GM18502 (cell line): ENCODE data around the gene MAGI1.

Experiments used
- ATAC-seq: cut with Tn5 transposase; IDR thresholded peaks from one replicate; pipeline ENCODE4 v1.9.1; 2021; ENCODE audit warnings: mild to moderate bottlenecking; ENCODE audit not compliant: unreplicated experiment, poor library complexity

The MAGI1 gene

DNA sequence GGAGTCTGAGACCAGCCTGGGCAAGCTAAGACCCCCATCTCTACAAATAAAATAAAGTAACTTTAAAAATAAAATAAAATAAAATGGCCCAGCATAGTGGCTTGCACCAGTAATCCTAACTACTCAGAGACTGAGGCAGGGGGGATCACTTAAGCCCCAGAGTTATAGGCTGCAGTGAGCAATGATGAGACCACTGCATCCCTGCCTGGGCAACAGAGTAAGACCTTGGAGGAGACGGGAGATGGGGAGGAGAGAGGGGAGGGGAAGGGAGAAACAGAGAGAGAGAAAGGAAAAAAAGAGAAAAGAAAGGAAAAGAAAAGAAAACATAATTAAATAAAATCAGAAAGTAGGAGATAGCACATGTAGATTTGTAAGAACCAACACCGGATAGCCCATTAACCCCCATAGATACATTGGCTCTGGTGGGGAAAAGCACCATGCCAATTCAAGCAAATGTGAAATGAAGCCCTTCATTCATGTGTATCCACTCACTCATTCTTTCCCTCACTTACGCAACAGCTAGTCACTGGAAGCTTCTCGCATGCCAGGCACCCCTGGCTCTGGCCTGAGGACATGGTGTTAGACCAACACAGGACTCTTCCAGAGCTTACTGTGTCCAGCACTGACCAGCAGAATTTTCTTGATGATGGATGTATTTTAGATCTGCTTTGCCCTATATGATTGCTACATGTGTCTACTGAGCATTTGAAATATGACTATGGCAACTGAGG lies 183.2 kb downstream of the MAGI1 start:
- no peak for ATAC-seq

DNA sequence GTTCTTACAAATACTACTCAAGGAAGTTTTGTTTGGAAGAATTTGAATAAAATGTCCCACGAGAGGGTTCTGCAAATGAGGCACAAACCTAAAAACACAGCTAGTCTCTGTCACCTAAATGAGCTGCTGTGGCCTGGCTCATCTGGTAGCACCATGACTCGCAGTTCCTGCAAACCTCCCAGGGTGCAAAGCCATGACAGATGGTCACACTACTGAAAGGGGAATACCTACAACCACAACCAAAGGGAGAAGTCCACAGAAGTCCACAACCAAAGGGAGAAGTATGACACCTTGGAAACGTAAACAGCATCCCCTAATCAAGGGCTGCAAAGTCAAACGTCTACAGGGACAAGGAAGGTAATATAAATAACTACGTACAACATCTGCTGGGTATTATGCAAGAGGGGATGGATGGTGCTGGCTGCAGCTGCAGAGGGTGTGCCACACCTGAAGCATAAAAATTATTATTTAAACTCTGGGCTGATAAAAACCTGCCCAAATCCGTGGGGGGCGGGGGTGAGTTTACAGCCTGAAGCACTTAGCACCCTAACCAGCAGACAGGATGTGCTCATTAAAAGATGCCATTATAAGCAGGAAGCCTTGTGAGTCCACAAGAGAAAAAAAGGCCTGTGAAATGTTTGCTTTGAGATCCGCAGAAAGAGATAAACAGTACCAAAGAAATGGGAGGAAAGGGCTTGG lies 184.0 kb downstream of the MAGI1 start:
- no peak for ATAC-seq

DNA sequence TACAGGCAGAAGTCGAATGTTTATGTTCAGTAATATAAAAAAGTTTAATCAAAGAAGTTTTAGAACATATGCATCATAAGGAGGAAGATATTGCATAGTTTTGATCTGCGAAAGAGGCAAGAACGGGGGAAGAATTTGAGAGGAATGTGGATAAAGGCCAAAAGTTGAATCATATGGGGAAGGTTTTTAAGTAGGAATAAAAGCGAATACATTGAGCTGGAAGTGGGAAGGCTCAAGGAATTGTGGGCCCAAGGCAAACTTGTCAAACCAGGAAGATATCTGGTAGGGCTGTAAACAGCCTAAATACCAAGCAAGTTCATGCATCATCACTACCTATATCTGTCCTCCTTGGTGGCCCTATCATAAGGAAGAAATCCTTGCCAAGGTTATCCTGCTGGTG lies 186.9 kb downstream of the MAGI1 start:
- ATAC-seq: no peak

DNA sequence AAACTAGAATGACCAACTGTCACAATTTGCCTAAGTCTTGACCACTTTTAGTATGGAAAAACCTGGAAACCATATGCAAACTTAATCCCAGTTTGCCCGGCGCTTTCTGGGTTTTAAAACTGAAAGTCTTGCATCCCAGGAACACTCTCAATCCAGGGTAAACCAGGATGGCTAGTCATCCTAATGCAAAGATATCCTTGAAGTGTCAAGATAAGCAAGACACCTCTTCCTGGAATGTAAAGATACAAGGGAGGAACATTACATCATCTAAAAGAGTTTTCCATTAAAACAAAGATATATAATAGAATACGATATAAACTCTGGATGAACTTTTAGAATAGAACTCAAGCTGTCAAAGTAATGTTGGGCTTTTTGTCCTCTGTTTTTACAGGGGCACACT lies 188.5 kb downstream of the MAGI1 start:
- no peak for ATAC-seq

DNA sequence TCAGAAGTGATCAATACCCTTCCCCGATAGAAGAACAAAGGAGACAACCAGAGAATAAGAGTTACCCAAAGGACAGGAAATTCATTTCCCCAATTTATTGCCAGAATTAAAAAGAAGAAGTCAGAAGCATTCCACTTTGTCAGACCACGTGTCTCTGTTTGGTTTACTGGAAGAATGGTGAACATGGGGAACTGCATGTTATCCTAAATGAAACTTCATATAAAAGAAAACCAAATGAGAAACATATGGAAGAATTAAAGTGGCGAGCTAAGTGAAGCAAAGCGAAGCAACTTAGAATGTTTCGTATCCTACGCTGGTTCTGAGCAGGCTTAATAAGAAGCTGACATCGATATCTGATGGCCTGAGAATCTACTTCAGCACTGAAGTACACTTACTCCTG lies 190.7 kb downstream of the MAGI1 start:
- no peak for ATAC-seq

DNA sequence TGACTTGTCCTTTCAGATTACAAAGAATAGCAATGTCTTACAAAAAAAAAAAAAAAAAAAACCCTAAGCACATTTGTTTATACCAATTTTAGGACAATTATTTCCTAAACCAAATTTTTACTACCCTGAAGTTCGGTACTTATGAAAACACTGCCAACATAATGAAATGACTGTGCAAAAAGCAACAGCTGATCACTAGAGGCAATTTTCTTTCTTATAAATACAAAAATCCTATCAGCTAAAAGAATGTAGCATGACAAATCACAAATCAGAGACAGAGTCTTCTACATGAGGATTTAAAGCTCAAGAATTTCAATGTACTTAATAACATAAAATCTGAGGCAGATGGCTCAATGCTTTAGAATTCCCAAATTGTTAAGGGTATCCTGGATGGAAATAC lies 191.8 kb downstream of the MAGI1 start:
- ATAC-seq: no peak

DNA sequence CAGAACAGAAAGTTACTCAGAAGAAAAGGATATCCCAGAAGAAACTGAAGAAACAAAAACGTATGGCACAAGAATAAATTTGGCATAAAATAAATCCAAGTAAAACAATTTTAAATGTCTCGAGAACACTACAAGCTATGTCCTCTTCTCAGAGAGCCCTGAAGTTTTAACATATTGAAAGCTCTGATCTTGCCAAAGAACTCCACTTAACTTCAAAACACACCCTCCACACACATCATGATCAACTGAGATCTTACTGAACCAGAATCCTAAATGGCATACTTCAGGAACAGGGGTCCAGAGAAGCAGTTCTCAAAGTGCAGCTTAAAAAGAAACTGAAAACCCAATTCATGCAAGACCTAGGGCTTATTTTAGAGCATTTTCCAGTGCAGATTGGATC lies 194.3 kb downstream of the MAGI1 start:
- ATAC-seq: no peak

DNA sequence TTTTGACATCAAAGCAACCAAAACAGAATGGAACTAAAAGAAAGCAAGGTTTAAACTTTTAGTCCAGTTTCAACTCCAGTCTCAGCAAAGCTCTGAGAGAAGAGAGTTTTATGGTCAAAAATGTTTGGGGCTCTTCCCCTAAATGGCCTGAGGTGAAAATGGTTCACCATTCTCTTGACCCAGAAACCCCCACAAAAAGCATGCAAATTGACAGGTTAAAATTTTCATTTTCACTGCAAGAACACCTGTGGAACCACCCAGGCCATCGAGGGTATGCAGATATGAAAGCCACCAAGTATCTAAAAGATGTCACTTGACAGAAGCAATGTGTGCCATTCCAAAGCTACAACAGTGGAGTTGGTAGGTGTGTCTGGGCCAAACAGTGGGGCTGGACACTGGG lies 195.0 kb downstream of the MAGI1 start:
- no peak for ATAC-seq

DNA sequence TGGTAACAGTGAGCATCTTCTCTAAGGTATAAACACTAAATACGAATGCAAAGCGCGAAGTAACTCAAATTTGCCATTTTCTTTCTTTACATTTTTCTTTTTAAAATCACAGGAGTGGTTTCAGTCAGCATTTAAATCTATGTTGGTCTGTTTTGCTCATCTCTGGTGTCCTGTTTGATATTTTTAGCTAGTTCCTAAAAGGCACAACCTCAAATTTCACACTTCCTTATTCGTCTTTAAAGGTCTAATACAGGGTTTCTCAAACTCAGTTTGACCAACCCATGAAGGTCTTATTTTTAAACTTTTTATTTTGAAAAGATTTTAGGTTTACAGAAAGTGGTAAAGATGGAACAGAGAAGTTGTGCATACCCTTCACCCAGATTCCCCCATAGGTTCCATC lies 201.1 kb downstream of the MAGI1 start:
- peak; percentile 77 for ATAC-seq

DNA sequence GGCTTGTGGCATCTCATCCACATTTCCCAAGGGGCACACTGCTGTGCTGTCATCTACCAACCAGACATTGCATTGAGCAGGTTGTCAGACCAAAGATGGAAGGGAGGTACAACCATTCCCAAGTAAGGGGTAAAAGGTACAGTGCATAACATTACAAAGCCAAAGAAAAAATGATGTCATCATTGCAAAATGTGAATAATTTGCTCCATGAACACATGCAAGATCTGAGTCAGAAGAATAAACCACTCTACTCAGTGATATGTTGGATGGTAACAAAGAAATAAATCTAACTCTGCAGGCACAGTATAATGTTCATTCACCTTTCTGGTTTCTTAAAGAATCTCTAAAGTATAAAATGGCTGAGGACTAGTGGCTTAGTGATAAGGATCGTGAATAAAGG lies 202.7 kb downstream of the MAGI1 start:
- ATAC-seq: no peak

DNA sequence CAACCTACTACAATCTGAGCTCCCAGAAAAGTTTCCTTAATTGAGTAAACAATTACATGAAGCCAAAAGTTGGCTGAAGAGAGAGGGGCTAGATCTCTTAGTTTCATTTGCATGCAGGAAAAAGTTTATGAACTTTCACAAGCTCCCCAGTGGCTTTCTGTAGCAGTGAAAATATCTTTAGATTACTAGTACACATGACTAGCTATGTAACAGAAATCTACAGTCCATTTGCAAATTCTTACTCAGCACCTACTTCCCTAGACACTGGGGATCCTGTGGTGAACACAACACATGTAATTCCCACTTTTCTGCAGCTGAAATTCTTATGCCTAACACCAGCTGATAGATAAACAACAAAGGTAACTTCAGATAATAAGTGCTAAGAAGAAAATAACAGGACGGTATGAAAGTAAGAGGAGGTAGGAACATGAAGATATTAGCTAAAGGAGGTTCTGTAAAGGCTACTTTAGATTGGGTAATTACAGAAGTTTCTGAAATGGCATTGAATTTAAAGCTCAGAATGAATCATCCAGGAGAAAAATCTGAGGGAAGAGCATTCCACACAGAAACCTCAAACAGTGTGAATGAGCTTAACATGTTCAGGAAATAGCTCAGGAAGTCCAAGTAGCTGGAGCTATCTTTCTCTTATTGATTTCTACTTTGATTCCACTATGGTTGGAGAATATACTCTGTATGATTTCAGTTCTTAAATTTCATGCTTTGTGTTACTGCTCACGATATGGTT lies 204.8 kb downstream of the MAGI1 start:
- ATAC-seq: no peak

DNA sequence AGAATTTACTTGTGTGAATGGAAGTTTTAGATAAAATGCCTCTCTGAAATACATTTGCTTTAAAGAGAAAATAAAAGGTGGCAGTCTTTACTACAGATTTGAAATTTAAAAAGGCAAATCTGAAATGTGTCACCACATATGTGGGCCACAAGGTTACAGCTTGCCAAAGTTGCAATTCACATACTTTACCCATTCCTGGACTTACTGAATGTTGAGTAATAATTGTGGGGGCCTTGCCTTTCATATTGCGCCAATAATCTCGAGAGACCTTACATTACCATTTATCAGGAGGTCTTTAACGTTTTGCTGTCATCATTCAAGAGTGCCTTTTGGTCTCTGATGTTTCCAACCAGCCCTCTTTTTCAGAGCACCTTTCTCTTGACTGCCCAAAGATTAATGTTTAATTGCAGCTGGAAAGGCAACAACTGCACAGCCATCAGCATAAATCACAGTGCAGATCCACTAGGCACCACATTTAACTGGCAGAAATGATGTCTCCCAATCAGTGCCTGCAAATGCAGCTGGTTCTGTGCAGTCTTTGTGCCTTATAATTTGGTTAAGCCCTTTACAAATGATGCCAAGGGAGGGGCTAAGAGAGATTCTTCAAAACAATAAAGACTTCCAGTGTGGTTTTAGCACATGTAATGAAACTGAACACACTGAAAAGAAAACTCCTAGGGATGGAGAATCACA lies 206.8 kb downstream of the MAGI1 start:
- ATAC-seq: no peak

DNA sequence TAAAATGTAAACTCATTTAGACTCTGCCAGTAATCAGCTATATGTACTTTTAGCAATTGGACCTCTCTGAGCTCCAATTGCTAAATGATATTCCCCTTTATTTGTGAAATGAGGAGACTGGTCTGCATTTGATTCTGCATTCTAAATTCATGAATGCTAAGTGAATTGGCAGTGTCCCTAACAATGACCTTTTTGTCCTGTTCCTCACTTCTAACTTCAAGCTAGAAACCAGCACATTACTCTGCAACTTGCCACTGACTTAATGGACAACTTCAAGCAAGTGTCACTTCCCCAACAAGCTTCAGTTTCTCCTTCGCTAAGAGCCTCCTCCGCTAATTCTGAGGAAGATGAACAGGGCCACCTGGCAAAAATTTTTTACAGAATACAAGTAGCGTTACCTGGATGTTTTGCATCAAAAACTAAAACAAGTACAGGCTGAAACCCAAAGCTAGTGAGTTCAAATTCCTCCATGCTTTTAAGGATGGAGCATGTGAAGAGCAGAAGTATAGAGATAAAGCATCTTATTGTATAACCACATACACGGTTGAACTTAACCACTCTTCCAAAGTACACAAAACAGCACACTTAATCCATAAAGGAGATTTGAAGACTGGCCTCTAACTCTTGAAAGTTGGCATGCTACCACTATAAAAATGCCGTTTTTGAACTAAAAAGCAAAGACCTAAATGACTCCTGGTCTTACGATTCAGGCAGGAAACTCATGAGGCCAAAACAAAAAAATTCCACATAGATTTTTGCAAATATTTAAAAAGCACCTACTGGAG lies 207.6 kb downstream of the MAGI1 start:
- ATAC-seq: no peak

DNA sequence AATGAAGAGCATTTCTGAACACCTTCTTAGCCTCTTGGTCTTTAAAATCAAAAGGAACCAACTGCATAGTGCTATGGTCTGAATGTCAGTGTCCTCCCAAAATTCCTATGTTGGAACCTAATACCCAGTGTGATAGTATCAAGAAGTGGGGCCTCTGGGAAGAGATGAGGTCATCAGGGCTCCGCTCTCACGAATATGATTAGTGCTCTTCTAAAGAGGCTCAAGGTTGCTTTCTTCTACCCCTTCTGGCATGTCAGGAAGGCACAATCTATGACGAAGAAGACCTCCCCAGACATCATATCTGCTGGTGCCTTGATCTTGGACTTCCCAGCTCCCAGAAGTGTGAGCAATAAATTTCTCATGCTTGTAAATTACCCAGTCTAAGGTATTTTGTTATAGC lies 209.5 kb downstream of the MAGI1 start:
- ATAC-seq: no peak

DNA sequence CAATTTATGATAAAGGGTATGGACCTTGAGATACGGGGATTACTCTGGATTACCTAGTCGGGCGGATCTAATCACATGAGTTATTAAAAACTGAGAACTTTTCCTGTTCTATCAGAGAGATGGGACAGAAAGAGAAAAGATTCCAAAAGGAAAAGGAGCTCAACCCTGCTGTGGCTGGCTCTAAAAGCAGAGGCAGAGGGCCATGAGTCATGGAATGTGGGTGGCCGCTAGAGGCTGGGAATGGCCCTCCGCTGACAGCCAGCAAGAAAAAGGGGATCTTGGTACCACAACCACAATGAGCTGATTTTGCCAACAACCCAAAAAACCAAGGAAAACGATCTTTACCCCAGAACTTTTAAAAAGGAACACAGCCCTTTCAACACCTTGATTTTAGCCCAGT lies 210.0 kb downstream of the MAGI1 start:
- no peak for ATAC-seq

DNA sequence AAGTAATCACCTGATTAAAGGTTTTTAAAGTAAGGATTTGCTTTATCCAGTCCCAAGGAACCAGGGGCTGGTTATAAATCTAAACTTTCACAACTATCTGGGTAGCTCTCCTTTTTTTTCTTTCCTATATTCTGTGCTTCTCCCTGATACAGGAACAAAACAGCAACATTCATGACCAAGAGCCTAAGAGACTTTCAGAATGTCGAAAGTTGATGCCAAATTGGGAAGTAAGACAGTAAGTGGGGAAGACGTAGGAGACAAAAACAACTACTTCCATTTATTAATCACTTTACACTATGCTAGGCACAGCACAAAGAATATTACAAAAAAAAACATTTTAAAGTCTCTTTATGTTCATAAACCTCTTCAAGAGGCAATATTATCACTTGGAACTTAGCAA lies 211.6 kb downstream of the MAGI1 start:
- ATAC-seq: no peak

DNA sequence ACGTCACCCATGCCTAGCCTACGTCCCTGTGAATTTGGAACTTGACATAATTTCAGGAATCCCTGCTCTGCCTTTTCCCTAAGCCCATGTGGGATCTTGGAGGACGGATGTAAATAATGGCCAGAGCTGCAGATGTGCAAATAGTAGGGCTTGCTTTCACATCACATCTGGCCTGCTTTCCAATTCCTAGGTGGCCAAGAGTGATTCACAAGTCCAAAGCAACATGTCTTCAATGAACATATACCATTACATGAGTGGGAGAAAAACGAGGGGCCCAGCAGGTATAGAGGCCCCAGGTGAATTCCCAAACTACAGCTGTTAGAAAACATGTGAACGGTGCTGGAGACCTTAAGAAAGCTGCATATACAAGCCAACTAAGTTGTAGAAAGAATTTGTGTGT lies 214.6 kb downstream of the MAGI1 start:
- ATAC-seq: no peak

DNA sequence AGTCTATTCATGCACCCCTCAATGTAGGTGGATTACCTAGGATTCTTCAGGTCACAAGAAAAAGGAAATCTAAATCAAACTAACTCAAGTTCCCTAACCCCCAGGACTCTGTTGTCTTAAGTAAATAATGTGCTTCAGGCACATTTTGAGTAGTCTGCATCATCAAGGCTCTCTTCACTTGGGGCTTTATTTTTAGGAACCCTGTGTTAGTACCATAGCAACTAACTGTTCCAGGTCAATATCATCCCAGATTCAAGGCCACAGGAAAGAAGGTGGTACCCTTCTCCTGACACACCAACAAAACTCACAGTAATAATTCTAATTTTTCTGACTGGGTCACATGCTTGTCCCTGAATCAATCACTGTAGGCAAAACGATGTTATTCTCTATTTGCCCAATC lies 218.1 kb downstream of the MAGI1 start:
- no peak for ATAC-seq

DNA sequence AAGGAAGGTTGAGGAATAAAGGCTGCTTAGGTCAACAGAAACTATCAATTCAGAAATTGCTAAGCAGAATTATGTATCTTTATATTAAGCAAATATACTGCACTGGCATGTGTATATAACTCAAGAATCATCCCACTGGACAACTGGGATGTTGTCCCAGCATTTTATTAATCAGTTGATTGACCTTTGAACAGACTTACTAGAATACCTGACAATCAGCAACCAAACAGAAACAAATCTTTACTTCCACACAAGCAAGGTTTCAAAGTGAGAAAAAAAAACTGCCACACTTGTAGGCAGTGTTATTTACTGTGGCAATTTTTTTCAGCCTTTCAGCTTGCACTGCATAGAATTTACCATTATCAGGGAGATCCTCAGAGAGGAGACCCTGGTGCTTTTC lies 218.8 kb downstream of the MAGI1 start:
- ATAC-seq: no peak

DNA sequence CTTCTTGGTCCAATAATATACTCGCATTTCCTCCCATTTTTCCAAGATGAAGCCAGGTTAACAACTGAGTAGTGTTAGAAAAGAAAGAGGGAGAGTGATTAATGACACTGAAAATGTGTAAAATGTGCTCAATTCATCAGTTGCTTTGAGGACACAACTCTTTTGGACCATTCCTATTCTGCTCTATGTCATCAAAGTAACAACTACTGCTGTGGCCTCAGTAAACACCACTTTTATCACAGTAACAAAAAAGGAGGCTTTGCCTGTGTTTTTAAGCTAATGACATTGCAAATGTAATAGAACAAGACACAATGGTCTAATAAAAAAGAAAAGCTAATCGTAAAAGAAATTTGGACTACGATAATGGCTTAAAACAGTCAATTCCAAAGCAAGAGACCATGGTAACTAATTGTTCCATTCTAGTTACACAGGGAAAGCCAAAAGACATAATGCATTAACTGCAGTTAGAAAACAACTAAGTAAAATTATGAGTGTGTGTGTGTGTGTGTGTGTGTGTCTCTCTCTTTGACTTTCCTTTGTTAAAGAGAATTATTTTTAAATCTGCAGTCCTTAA lies 221.1 kb downstream of the MAGI1 start:
- no peak for ATAC-seq
